Right cardiac atrium (tissue), 5 donors: ENCODE data around the gene MYBPHL. TPM values are rescaled to one million over a fixed set of nuclear protein-coding genes. Genes with fewer than 3 reads are reported as not detected.

ENCODE experiments used
- ATAC-seq, 2 donors: fragments of 200-7000 bp; cut with Tn5 transposase; one replicate each; pipeline versions ENCODE4 v1.8.0 to v1.9.1; 2020; ENCODE audit warnings: moderate library complexity in 2 of 2, mild to moderate bottlenecking in 1 of 2
- DNase-seq, 3 donors: peaks; one replicate each; pipeline ENCODE4 v3.0.0-alpha.2; 2020
- H3K27ac ChIP-seq: one replicate; pipeline ENCODE4 v1.5.1; 2013; ENCODE audit warnings: mild to moderate bottlenecking, low read length, control low read depth, moderate library complexity
- H3K27me3 ChIP-seq: one replicate; pipeline ENCODE4 v1.6.1; 2013; ENCODE audit not compliant: control insufficient read depth, insufficient read depth
- H3K4me1 ChIP-seq: one replicate; pipeline ENCODE4 v1.6.1; 2013; ENCODE audit warnings: low read length; ENCODE audit not compliant: control insufficient read depth, insufficient read depth
- H3K4me3 ChIP-seq: one replicate; pipeline ENCODE4 v1.5.1; 2013; ENCODE audit warnings: low read length, control low read depth
- H3K9me3 ChIP-seq: one replicate; pipeline ENCODE4 v1.6.1; 2013; ENCODE audit warnings: low read length; ENCODE audit not compliant: control insufficient read depth
- WGBS: extraction: QIAGEN DNeasy Blood & Tissue Kit; methylation state at CpG from one replicate; pipeline ENCODE4 v1.1.7; 2013; 5-methylcytosine and 5-hydroxymethylcytosine counted together
- intact Hi-C, 4 donors: fragments of 100-400 bp; cut with DNase I; formaldehyde crosslinking; loops; one replicate each; pipeline versions ENCODE4 v1.11.0 to v1.14.0; 2022 to 2023
- polyA plus RNA-seq: library from polyadenylated mRNA; stranded (reverse); fragments of 200-250 nt; gene quantifications from one replicate; pipeline ENCODE4 v1.2.3, GENCODE V29; 2013
- total RNA-seq, 4 donors: library from RNA; stranded (reverse); fragmentation: NEBNext Ultra II Directional; extraction: Animal tissue kit (Norgen Biotek cat#: 25700); gene quantifications; one replicate each; pipeline ENCODE4 v1.2.1, GENCODE V29; 2021
- donor health status: healthy with polysubstance abuse.
- donor health status: DM: no; HTN: yes; CAD: no.
- donor health status: DM: no; HTN: no; CAD: no.
- donor health status: DM: no; HTN: yes; CAD: no; lungs with severe emphysema.
- donor health status: DM: yes; HTN: yes; CAD: no.

Gene MYBPHL
- total and polyA plus RNA-seq, 5 donors, result 115 to 521 (median 264) TPM

GRCh38 chr1:109335091-109335490 is 28.3 kb upstream of the MYBPHL start:
- Histone ChIP-seq H3K4me3 (no peak overlapping the region), H3K4me1 (no peaks in the 10 kb centered on the region), H3K27ac (no peak overlapping the region), H3K27me3 (no peaks in the 10 kb centered on the region), H3K9me3 (no peaks in the 10 kb centered on the region)
- DNase-seq, result no peak
- WGBS, result 88% methylated on average over 4 of the region's 4 CpGs
- intact Hi-C loops, result no loop called here
- ATAC-seq, result no peak

DNA sequence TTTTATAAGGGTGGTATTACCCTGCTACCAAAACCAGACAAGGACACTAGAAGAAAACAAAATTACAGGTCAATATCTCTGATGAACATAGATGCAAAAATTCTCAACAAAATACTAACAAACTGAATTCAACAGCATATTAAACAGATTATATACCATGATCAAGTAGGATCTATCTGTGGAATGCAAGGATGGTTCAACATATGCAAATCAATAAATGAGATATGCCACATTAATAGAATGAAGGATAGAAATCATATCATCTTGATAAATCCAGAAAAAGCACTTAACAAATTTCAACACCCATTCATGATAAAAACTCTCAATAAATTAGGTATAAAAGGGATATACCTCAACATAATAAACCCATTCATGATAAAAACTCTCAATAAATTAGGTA is 24.3 kb upstream of the MYBPHL start:
- Histone ChIP-seq H3K27me3 (no peaks in the 10 kb centered on the region), H3K4me1 (no peaks in the 10 kb centered on the region), H3K4me3 (no peak overlapping the region), H3K9me3 (no peaks in the 10 kb centered on the region), H3K27ac (no peak overlapping the region)
- no peak for DNase-seq
- intact Hi-C loops, result no loop called here
- ATAC-seq, result no peak

DNA sequence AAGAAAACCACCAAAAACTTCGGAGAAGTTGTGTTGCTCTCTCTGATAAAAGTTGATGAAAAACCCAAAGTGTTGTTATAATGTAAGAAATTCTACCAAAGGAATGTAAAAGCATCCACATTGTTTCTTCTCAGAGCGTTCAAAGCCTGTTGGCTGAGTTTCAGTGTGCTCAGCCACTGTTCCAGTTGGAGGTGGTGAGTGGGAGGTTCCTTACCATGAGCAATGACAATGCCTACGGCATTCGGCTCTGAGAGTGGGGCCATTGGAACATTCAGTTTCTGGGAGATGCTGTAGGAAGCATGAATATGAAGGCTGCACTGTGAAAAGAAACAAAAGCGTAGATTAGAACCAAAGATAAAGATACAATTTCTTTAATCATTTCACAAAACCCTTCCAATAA is 20.5 kb upstream of the MYBPHL start:
- WGBS, result 67% methylated on average over 5 of the region's 5 CpGs
- no peaks in the 10 kb centered on the region for H3K9me3 ChIP-seq
- no peak for DNase-seq
- no peak for ATAC-seq
- intact Hi-C loops, result no loop called here
- H3K4me3 ChIP-seq, result no peak overlapping the region
- H3K4me1 ChIP-seq, result no peaks in the 10 kb centered on the region
- H3K27me3 ChIP-seq, result no peaks in the 10 kb centered on the region
- no peak overlapping the region for H3K27ac ChIP-seq

GRCh38 chr1:109322974-109323373 is 16.2 kb upstream of the MYBPHL start:
- intact Hi-C loops, result no loop called here
- Histone ChIP-seq H3K4me3 (no peak overlapping the region), H3K9me3 (no peaks in the 10 kb centered on the region), H3K4me1 (no peaks in the 10 kb centered on the region), H3K27me3 (no peaks in the 10 kb centered on the region), H3K27ac (no peak overlapping the region)
- WGBS, result 90% methylated on average over 6 of the region's 6 CpGs
- ATAC-seq, result no peak
- no peak for DNase-seq

- 87% methylated on average over 3 of the region's 3 CpGs for WGBS
- Histone ChIP-seq H3K4me3 (no peak overlapping the region), H3K27me3 (no peaks in the 10 kb centered on the region), H3K4me1 (no peaks in the 10 kb centered on the region), H3K27ac (no peak overlapping the region), H3K9me3 (no peaks in the 10 kb centered on the region)
- DNase-seq (no peak), ATAC-seq (no peak)
- intact Hi-C loops, result no loop called here
These were observed 12.3 kb upstream of the MYBPHL start for GRCh38 chr1:109319114-109319513.

DNA sequence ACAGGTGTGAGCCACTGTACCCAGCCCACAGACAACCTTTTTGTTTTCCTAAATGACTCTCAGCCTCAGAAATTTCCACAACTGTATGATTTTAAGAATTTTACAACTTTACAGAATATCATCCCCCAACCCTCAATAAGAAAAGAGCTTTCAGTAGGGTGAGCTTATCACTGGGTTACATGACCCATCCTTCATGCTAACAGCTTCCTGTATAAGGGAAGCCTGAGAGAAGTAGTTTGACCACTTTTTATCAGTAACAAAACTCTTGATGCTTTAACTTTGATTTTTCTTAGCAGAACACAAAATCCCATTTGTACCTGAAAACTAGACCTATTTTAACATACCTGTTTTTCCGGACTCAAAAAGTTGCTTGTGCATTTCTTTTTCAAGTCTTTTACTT is 9.7 kb upstream of the MYBPHL start:
- 92% methylated on average over 1 of the region's 1 CpG for WGBS
- intact Hi-C loops, result no loop called here
- no peak overlapping the region for H3K27ac ChIP-seq

DNA sequence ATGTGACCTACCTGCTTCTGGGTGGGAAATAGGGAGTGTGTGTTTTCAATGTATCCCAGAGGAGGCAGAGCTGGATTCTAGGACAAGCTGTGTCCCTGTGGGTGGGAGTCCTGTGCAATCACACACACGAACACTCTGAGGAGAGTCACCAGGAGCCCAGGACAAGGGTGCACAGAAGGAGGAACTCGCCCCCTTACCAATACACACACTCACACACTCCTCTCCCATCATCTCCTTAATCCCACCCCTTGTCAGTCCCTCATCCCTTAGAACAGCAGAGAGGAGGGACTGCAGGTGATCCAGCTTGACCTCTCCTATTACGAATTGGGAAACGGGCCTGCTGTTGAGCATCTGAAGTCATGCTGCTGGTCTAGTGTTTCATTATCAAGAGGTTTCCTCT is 8.5 kb upstream of the MYBPHL start:
- intact Hi-C loops, result no loop called here
- no peaks in the 10 kb centered on the region for H3K4me1 ChIP-seq
- H3K4me3 ChIP-seq, result no peak overlapping the region
- no peaks in the 10 kb centered on the region for H3K27me3 ChIP-seq
- no peaks in the 10 kb centered on the region for H3K9me3 ChIP-seq
- DNase-seq (no peak), ATAC-seq (no peak)
- H3K27ac ChIP-seq, result no peak overlapping the region
- WGBS, result 93% methylated on average over 4 of the region's 4 CpGs

More for the DNA sequence above, 9.7 kb upstream of the MYBPHL start:
- H3K9me3 ChIP-seq, result no peaks in the 10 kb centered on the region
- no peaks in the 10 kb centered on the region for H3K4me1 ChIP-seq
- ATAC-seq (no peak), DNase-seq (no peak)
- no peaks in the 10 kb centered on the region for H3K27me3 ChIP-seq
- no peak overlapping the region for H3K4me3 ChIP-seq

DNA sequence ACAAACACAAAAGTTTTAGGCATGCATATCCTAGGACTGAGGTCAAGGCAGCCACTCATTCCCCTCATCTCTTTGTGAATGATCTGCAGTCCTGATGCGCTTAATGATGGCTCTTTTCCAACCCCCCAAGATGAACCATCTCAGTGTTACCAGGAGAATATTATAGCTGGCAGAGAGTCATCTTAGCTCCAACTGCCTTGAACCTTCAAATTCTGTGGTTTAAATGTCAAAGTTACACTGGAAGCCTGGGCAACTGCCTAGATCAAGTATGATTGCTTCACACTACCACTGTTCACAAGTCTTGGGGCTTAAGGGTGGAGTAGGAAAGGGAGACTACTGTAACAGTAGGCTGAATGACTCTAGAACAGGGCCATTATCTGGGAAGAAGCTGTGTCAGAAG is 8.0 kb upstream of the MYBPHL start:
- ATAC-seq (no peak), DNase-seq (no peak)
- no peaks in the 10 kb centered on the region for H3K4me1 ChIP-seq
- no peaks in the 10 kb centered on the region for H3K9me3 ChIP-seq
- H3K27me3 ChIP-seq, result no peaks in the 10 kb centered on the region
- H3K4me3 ChIP-seq, result no peak overlapping the region
- intact Hi-C loops, result no loop called here
- H3K27ac ChIP-seq, result no peak overlapping the region
- 98% methylated on average over 1 of the region's 1 CpG for WGBS

DNA sequence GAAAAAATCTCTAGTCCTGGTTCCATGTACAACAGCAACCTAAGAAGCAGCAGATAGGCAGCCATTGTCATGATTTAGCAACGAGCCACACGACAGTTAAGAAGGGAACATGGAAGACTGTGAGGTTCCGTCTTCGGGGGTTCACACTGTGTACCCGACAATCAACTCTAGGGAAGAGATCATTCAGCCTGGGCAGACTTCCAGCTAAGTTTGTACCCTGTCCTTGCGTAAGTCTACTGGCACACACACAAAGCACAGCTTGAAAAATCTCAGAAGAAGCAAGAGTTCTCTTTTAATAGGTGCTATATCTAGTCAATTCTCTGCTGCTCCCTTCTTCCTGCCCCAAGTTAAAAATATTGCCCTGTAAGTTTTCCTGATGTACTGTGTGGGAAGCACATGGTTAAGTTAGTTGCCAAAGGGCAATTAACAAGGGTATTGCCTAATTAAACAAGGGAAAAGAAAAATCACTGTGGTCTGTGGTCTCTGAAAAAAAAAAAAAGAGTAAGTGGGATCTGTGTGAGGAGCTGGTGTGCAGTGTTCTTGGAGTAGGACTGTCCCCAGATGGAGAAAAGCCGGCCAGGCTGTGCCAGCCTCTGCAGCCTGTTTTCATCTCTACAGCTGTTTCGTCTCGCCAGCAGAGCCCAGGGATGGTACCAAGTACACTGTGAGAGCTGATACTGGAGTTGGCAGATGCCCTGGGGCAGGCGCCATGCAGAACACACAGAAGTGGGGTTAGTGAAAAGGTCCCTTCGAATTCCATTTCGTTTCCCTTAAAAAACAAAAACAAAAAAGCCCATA is 6.4 kb upstream of the MYBPHL start:
- Histone ChIP-seq H3K9me3 (no peaks in the 10 kb centered on the region), H3K27ac (peak overlapping the region; percentile 23), H3K4me3 (no peak overlapping the region), H3K4me1 (peaks cover 1% of the 10 kb centered on the region), H3K27me3 (no peaks in the 10 kb centered on the region)
- intact Hi-C loops, result no loop called here
- peak; percentile 68 to 72 for ATAC-seq
- peak in 2 of 3 donors; percentile 67 to 70 for DNase-seq
- 64% methylated on average over 12 of the region's 12 CpGs for WGBS

- Histone ChIP-seq H3K9me3 (no peaks in the 10 kb centered on the region), H3K4me1 (peaks cover 2% of the 10 kb centered on the region), H3K4me3 (no peak overlapping the region), H3K27ac (no peak overlapping the region), H3K27me3 (no peaks in the 10 kb centered on the region)
- WGBS, result 87% methylated on average over 2 of the region's 2 CpGs
- no peak for ATAC-seq
- no peak for DNase-seq
- intact Hi-C loops, result no loop called here
These were observed 5.4 kb upstream of the MYBPHL start for GRCh38 chr1:109312246-109312645.

- intact Hi-C loops, result loop anchor here in 1 of 4 donors (10.0 kb wide), 1 partner anchor 85 kb away; the partner anchor contains the start of gene SORT1
- no peak overlapping the region for H3K4me3 ChIP-seq
- H3K27me3 ChIP-seq, result no peaks in the 10 kb centered on the region
- WGBS, result 75% methylated on average over 2 of the region's 2 CpGs
- DNase-seq (no peak), ATAC-seq (no peak)
- H3K4me1 ChIP-seq, result peaks cover 6% of the 10 kb centered on the region
- H3K27ac ChIP-seq, result no peak overlapping the region
- no peaks in the 10 kb centered on the region for H3K9me3 ChIP-seq
These were observed 2.5 kb upstream of the MYBPHL start for GRCh38 chr1:109309347-109309746.
